NCI-H1092 treated with DMSO at 0.1 percent for 48 hours (cell line): Measurements from ENCODE around the gene PRMT3.
"Not testable (repeated sequence)": the region's sequence is repeated elsewhere in the genome, so short reads cannot be mapped to it uniquely, and the experiment has no call there.

Source experiments
- DNase-seq: peaks from one replicate; lab custom pipeline; 2025; lab: John Stamatoyannopoulos, UW

The PRMT3 gene

DNA sequence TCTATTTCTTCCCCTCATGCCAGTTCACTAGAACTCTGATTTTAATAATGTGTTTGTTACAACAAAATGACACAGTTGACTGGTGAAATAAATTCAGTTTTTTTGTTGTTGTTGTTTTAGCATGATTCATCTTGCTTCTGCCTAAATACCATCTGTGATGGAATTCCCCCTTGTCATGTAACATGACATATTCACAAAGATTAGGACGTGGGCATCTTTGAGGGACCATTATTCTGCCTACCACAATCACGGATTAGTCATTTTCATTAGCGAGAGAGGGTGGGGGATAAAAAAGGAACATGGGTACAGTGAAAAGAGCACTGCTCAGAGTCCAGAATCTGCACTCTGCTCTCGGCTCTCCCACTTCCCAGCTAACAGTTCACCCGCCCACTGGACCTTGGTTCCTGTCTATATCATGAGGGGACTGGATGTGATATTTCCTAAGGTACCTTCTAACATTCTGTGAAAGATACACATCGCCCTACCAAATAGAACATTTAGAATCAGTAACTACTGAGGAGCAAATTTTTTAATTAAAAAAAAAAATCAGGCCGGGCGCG, 12.7 kb upstream of the PRMT3 start:
- DNase-seq, result no peak

DNA sequence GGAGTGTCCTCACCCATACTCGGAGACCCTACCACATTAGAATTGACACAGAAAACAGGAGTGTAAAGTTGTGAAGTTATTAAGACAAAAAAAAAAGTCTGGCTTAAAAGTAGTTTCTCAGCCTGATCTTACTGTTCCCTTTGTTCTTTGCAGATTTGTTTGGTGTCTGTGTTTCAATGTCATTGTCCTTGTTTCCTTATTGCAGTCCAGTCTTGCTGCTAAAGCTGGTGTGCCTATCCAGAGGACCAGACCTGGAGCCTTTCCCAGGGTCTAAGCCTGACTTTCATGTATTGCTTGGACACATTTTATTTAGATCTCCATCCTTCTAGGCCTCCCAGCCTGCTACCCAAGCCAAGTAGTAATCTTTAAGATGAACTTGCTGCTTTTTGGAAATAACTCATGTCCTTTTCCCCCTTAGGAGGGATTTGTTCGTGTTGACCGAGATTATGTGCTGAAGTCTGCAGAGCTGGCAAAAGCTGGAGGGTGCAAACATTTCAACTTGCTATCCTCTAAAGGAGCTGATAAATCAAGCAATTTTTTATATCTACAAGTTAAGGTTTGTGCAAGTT, 11.3 kb upstream of the PRMT3 start:
- no peak for DNase-seq

DNA sequence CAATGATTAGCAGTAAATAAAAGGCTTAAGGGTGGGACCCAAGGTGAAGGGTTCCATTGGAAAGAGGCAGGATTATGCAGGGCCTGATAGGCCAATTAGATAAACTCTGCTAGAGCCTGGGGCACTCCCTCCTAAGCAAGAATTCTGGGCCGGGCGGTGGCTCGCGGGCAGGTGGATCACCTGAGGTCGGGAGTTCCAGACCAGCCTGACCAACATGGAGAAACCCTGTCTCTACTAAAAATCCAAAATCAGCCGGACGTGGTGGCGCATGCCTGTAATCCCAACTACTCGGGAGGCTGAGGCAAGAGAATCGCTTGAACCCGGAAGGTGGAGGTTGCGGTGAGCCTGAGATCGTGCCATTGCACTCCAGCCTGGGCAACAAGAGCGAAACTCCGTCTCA, 1.5 kb upstream of the PRMT3 start:
- not testable (repeated sequence) for DNase-seq

GRCh38 chr11:20388096-20389055, 860 bp downstream of the PRMT3 start:
- DNase-seq, result peak; percentile 56

GRCh38 chr11:20397281-20397680, 9.8 kb downstream of the PRMT3 start:
- DNase-seq, result peak; percentile 73

DNA sequence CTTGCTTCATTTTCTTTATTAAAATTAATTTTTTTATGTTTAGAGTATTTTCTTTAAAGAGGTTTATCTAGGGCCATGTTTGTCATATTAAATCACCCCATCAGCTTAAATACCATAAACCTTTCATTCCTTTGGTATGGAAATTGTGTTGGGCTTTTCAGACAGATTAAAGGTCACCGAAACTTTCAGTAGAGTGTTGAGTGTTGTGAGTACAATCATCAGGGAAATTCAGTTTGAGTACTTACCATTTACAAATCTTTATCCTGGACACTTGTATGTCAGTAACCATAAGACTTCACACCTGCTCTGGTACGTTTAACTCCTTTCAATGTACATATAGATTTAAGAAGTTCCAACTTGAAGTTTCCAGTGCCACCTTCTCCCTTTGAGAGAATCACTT, 12.0 kb downstream of the PRMT3 start:
- DNase-seq, result no peak

DNA sequence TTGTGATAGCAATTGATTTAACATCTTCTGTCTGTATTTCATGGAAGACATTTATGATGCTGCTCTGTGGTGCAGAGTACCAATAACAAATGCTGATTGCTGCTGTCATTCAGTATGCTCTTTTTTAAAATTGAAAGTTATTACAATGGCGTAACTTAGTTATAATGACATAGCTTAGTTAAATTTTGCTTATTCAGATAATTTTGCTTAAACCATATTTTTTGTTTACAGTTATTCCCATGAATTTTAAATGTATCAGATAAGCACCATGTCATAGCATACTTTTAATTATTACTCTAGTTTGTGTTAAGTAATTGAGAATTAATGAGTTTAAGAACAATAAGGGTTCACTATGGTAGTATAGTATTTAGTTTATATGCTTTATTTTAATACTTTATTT, 15.5 kb downstream of the PRMT3 start:
- DNase-seq, result no peak

- DNase-seq, result no peak
Measured at GRCh38 chr11:20406484-20406883, 19.0 kb downstream of the PRMT3 start.

GRCh38 chr11:20407344-20407743, 19.8 kb downstream of the PRMT3 start:
- DNase-seq, result no peak

GRCh38 chr11:20415432-20415831, 27.9 kb downstream of the PRMT3 start:
- DNase-seq, result no peak

GRCh38 chr11:20417771-20418170, 30.3 kb downstream of the PRMT3 start:
- DNase-seq, result no peak

- DNase-seq, result no peak
Measured at GRCh38 chr11:20421946-20422345, 34.4 kb downstream of the PRMT3 start.

DNA sequence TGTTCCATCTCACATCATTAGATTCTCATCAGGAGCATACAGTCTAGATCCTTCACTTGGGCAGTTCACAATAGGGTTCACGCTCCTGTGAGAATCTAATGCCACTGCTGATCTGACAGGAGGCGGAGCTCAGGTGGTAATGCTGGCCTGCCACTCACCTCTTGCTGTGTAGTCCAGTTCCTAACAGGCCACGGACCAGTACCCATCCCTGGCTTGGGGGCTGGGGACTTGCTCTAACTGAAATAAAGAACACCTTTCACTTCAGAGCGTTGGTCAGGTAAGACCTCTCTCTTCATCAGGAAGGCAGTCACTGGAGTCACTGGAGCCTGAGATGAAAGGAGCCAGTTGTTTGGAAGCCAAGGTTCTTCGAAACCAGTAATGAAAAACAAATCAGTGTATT, 41.7 kb downstream of the PRMT3 start:
- no peak for DNase-seq

GRCh38 chr11:20438637-20439036, 51.1 kb downstream of the PRMT3 start:
- no peak for DNase-seq

DNA sequence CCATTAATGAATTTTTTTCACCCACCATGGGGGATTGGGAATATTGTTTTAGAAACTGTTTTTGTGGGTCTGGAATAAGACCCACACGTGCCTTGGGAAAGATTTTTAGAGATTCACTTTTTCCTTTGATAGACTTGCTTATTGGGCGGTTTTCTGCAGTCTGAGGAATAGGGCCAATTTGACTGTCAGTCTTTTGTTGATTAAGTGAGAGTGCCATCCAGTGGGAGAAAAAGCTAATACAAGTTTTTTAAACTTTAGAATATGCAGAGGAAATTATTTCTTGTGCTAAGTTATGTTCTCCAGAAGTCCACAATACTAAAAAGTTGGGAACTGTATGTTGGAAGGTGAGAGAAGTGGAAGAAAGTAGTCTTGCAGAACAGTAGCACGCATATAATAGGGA, 56.1 kb downstream of the PRMT3 start:
- no peak for DNase-seq

DNA sequence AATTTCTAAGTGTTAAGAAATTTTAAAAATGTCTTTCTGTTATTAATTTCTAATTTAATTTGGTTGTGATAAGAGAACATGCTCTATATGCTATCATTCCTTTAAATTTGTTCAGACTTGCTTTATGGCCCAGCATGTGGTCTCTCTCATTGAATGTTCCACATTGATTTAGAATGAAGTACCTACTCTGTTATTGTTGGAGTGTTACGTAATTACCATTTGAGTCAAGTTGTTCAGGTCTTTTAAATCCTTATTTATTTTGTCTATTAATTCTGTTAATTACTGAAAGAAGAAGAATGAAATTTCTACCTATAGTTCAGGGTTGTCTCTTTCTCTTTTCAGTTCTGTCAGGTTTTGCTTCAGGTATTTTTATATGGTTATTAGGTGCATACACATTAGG, 57.0 kb downstream of the PRMT3 start:
- DNase-seq, result no peak

DNA sequence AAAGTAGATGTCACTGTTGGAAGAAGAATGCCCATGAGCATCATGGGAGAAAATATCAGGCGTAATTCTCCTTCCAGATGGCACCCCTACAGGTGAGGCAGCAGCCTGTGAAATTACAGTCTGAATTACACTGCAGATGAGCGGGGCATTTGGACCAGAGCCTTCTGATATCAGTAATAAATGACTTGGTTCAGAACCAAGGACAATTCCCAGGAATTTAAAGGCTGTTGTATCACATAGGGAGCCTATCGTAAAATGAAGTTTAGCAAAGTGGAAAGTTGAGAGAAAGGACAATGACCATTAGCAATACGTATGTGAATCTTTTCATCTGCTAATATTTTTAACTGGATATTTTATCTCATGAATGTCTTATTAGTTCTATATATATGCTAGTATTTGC, 61.3 kb downstream of the PRMT3 start:
- DNase-seq, result no peak

GRCh38 chr11:20450829-20451228, 63.3 kb downstream of the PRMT3 start:
- DNase-seq, result no peak

GRCh38 chr11:20451568-20451967, 64.1 kb downstream of the PRMT3 start:
- no peak for DNase-seq

GRCh38 chr11:20452585-20452984, 65.1 kb downstream of the PRMT3 start:
- DNase-seq, result no peak

- DNase-seq, result no peak
Measured at GRCh38 chr11:20453657-20454316, 66.3 kb downstream of the PRMT3 start.

DNA sequence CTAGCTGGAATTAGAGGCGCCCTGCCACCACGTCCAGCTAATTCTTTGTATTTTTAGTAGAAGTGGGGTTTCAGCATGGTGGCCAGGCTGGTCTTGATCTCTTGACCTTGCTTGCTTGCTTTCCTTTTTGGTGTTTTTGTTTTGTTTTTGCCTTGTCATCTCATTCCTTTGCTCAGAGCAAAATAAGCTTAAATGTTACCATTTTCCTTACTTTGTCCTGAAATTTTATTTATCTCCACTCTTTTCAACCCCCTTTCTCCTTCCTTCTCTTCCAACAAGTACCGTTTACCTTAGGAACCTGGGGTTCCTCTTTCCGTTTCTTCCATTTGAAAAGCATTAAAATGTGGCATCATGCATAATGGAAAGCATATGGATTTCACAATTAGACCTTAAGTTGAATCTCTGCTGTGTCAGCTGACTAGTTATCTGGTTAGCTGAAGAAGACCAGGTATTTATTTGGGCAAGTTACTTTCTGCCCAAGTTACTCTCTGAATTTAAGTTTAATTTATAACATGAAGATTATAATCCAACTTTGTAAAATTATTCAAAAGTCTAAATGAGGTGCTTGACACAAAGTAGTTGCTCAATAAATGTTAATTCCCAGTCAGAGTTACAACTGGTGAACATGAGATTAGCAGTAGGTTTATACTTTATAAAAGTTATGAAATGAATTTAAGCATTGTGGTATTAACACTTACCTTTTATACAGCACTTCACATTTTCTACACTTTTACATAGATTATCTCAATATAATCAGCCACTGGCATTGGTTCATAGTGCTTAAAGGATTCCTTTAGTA, 69.7 kb downstream of the PRMT3 start:
- no peak for DNase-seq
